Stimulated activated naive B cell treated with anti-CD40 and anti-IgM and Interleukin-4, amounts not matched to agents 10 μg/mL and 1 μg/mL and 100 μg/mL, for 72 hours (primary cell): ENCODE results near the gene RPL11.
A peak's percentile ranks its signal among the peaks of the same experiment; 100 is the strongest.
"Not testable (repeated sequence)": the region's sequence is repeated elsewhere in the genome, so short reads cannot be mapped to it uniquely, and the experiment has no call there.

Experiments used
- ATAC-seq, 2 donors: fragments of 150-1000 bp; cut with Tn5 transposase; replicated peaks; 2 replicates each; pipeline ENCODE4 v1.10.0; 2021; ENCODE audit warnings: moderate library complexity in 1 of 2
- DNase-seq: peaks from one replicate; pipeline ENCODE4 v3.0.0; 2021
- H3K27ac Mint-ChIP-seq: one replicate; pipeline ENCODE4 v1.8.0; 2022; ENCODE audit warnings: mild to moderate bottlenecking, mixed read lengths
- H3K27me3 Mint-ChIP-seq, 2 donors: one replicate each; pipeline ENCODE4 v1.8.0; 2022; ENCODE audit warnings: mixed read lengths in 2 of 2
- H3K36me3 Mint-ChIP-seq, 2 donors: one replicate each; pipeline ENCODE4 v1.8.0; 2022; ENCODE audit warnings: mixed read lengths in 2 of 2, mild to moderate bottlenecking in 1 of 2
- H3K4me1 Mint-ChIP-seq, 2 donors: one replicate each; pipeline ENCODE4 v1.8.0; 2022; ENCODE audit warnings: mixed read lengths in 2 of 2, mild to moderate bottlenecking in 1 of 2
- H3K4me3 Mint-ChIP-seq, 2 donors: one replicate each; pipeline ENCODE4 v1.8.0; 2022; ENCODE audit warnings: mild to moderate bottlenecking in 2 of 2, mixed read lengths in 2 of 2, moderate library complexity in 1 of 2
- H3K9me3 Mint-ChIP-seq, 2 donors: one replicate each; pipeline ENCODE4 v1.8.0; 2022; ENCODE audit warnings: mixed read lengths in 2 of 2, mild to moderate bottlenecking in 1 of 2

The RPL11 gene

GRCh38 chr1:23664837-23665795 lies 26.5 kb upstream of the RPL11 start:
- DNase-seq: no peak
- Mint-ChIP-seq H3K27me3 (peaks cover 0 to 10% of the 10 kb centered on the region in 2 donors), H3K4me1 (peaks cover 2 to 4% of the 10 kb centered on the region in 2 donors), H3K9me3 (no peaks in the 10 kb centered on the region), H3K36me3 (peaks cover 0 to 2% of the 10 kb centered on the region in 2 donors), H3K4me3 (no peak overlapping the region), H3K27ac (peak overlapping the region; percentile 5)
- ATAC-seq: peak; percentile 31 to 52

DNA sequence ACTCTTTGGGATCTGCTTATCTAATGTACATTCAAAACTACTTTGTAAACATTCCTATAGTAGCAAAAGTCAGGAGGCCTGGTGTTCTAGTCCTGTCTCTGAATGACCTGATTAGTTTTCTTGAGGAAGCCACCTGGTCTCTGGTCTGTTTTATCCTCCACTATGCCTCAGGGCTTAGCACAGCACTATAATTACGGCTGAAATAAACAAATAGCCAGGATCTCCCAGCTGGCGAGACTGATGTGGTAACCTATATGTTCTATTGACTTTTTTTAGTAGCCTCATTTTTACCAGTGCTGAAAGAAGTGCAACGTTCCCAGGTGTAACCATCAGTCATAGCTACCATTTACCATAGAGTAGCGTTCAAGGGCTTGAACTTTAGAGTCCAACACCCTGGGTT lies 24.2 kb upstream of the RPL11 start:
- no peak overlapping the region for H3K4me3 Mint-ChIP-seq
- ATAC-seq: no peak

GRCh38 chr1:23670709-23671108 lies 20.9 kb upstream of the RPL11 start:
- H3K4me1 Mint-ChIP-seq: no peaks in the 10 kb centered on the region
- no peak overlapping the region for H3K4me3 Mint-ChIP-seq
- ATAC-seq (no peak), DNase-seq (no peak)
- H3K27ac Mint-ChIP-seq: no peak overlapping the region
- H3K36me3 Mint-ChIP-seq: peaks cover 0 to 2% of the 10 kb centered on the region in 2 donors
- H3K9me3 Mint-ChIP-seq: no peaks in the 10 kb centered on the region
- peaks cover 0 to 20% of the 10 kb centered on the region in 2 donors for H3K27me3 Mint-ChIP-seq

More for the DNA sequence above, 24.2 kb upstream of the RPL11 start:
- H3K9me3 Mint-ChIP-seq: no peaks in the 10 kb centered on the region
- DNase-seq: no peak
- H3K27me3 Mint-ChIP-seq: peaks cover 0 to 13% of the 10 kb centered on the region in 2 donors
- H3K36me3 Mint-ChIP-seq: peaks cover 0 to 2% of the 10 kb centered on the region in 2 donors
- peaks cover 2 to 4% of the 10 kb centered on the region in 2 donors for H3K4me1 Mint-ChIP-seq
- no peak overlapping the region for H3K27ac Mint-ChIP-seq

- Mint-ChIP-seq H3K4me1 (no peaks in the 10 kb centered on the region), H3K9me3 (no peaks in the 10 kb centered on the region), H3K4me3 (no peak overlapping the region), H3K27ac (no peak overlapping the region), H3K36me3 (peaks cover 0 to 2% of the 10 kb centered on the region in 2 donors), H3K27me3 (peaks cover 12 to 28% of the 10 kb centered on the region in 2 donors)
- DNase-seq (no peak), ATAC-seq (no peak)
Observed at GRCh38 chr1:23673086-23673813, 18.4 kb upstream of the RPL11 start.

GRCh38 chr1:23679815-23680214 lies 11.8 kb upstream of the RPL11 start:
- Mint-ChIP-seq H3K27ac (no peak overlapping the region), H3K36me3 (no peaks in the 10 kb centered on the region), H3K4me3 (no peak overlapping the region), H3K9me3 (no peaks in the 10 kb centered on the region), H3K27me3 (peaks cover 26 to 34% of the 10 kb centered on the region in 2 donors), H3K4me1 (peaks cover 0 to under 1% of the 10 kb centered on the region in 2 donors)
- ATAC-seq (no peak), DNase-seq (no peak)

DNA sequence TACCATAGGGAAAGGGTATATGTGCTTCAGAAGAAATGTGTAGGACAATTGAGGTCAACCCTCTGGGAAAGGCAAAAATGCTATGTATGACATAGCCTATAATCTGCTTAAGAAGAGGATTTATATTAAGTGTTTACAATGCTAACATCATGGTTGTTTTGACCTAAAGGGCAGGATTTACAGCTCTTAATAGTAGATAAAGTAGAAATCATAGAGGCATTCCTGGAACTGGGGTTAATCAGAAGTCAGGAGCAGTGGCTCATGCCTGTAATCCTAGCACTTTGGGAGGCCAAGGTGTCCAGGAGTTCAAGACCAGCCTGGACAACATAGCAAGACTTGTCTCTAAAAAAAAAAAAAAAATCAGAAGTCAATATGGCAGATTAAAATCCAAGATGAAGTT lies 8.7 kb upstream of the RPL11 start:
- Mint-ChIP-seq H3K27ac (no peak overlapping the region), H3K4me3 (no peak overlapping the region), H3K36me3 (no peaks in the 10 kb centered on the region), H3K9me3 (peaks cover 0 to under 1% of the 10 kb centered on the region in 2 donors), H3K27me3 (peaks cover 14 to 26% of the 10 kb centered on the region in 2 donors), H3K4me1 (peaks cover 4 to 8% of the 10 kb centered on the region in 2 donors)
- ATAC-seq (no peak), DNase-seq (no peak)

- Mint-ChIP-seq H3K27me3 (peaks cover 13 to 22% of the 10 kb centered on the region in 2 donors), H3K9me3 (peaks cover 0 to 3% of the 10 kb centered on the region in 2 donors), H3K4me3 (no peak overlapping the region), H3K27ac (no peak overlapping the region), H3K36me3 (no peaks in the 10 kb centered on the region), H3K4me1 (peaks cover 4 to 8% of the 10 kb centered on the region in 2 donors)
- ATAC-seq (no peak), DNase-seq (no peak)
Observed at GRCh38 chr1:23684415-23684814, 7.2 kb upstream of the RPL11 start.

GRCh38 chr1:23685197-23685596 lies 6.4 kb upstream of the RPL11 start:
- H3K27ac Mint-ChIP-seq: peak overlapping the region; percentile 78
- H3K4me3 Mint-ChIP-seq, H3K4me1 Mint-ChIP-seq, H3K36me3 Mint-ChIP-seq, DNase-seq, H3K9me3 Mint-ChIP-seq: not testable (repeated sequence)
- peaks cover 8 to 14% of the 10 kb centered on the region in 2 donors for H3K27me3 Mint-ChIP-seq
- ATAC-seq: peak; percentile 71 to 81

DNA sequence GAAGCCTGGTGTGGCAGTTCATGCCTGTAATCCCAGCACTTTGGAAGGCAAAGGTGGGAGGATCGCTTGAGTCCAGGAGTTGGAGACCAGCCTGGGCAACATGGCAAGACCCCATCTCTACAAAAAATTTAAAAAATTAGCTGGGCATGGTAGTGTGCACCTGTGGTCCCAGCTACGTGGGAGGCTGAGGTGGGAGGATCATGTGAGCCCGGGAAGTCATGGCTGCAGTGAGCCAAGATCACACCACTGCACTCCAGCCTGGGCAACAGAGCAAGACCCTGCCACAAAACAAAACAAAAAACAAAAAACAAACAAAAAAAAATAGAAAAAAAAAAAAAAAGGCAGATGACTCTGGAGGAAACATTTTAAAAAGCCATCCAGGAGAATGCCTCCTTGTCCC lies 3.9 kb upstream of the RPL11 start:
- peaks cover 4 to 12% of the 10 kb centered on the region in 2 donors for H3K4me1 Mint-ChIP-seq
- ATAC-seq, DNase-seq, H3K36me3 Mint-ChIP-seq, H3K4me3 Mint-ChIP-seq, H3K27me3 Mint-ChIP-seq, H3K27ac Mint-ChIP-seq, H3K9me3 Mint-ChIP-seq: not testable (repeated sequence)

DNA sequence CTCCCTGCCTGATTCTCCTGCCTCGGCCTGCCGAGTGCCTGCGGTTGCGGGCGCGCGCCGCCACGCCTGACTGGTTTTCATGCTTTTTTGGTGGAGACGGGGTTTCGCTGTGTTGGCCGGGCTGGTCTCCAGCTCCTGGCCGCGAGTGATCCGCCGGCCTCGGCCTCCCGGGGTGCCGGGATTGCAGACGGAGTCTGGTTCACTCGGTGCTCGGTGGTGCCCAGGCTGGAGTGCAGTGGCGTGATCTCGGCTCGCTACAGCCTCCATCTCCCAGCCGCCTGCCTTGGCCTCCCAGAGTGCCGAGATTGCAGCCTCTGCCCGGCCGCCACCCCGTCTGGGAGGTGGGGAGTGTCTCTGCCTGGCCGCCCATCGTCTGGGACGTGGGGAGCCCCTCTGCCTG lies 3.3 kb upstream of the RPL11 start:
- H3K27ac Mint-ChIP-seq, H3K27me3 Mint-ChIP-seq, H3K4me3 Mint-ChIP-seq, ATAC-seq, H3K9me3 Mint-ChIP-seq, DNase-seq: not testable (repeated sequence)
- Mint-ChIP-seq H3K4me1 (peaks cover 4 to 18% of the 10 kb centered on the region in 2 donors), H3K36me3 (peaks cover 10 to 15% of the 10 kb centered on the region in 2 donors)

DNA sequence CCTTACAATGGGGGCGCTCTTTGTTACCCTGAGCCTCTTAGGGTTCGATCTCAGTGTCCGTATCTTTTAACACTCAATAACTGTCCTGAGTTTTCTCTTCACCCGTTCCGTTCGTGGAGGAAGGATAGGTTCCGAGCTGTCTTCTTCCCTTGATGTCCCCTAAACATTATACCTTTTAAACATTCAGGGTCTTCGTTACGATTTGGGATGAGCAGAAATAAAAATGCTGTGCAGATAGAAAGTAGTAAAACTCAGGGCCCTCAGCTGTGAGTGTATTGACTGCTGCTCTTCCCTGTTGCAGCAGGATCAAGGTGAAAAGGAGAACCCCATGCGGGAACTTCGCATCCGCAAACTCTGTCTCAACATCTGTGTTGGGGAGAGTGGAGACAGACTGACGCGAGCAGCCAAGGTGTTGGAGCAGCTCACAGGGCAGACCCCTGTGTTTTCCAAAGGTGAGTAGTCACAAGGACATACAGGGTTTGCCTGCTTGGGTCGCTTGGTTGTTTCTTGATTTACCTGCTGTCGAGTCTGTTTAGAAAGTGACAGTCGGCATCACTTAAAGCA lies 784 bp downstream of the RPL11 start:
- DNase-seq: no peak
- peak overlapping the region; percentile 93 to 97 for H3K4me3 Mint-ChIP-seq
- ATAC-seq: no peak
- H3K9me3 Mint-ChIP-seq: peaks cover 0 to 3% of the 10 kb centered on the region in 2 donors
- peaks cover 30 to 51% of the 10 kb centered on the region in 2 donors for H3K4me1 Mint-ChIP-seq
- peaks cover 45 to 55% of the 10 kb centered on the region in 2 donors for H3K36me3 Mint-ChIP-seq
- H3K27ac Mint-ChIP-seq: peak overlapping the region; percentile 98
- no peaks in the 10 kb centered on the region for H3K27me3 Mint-ChIP-seq

DNA sequence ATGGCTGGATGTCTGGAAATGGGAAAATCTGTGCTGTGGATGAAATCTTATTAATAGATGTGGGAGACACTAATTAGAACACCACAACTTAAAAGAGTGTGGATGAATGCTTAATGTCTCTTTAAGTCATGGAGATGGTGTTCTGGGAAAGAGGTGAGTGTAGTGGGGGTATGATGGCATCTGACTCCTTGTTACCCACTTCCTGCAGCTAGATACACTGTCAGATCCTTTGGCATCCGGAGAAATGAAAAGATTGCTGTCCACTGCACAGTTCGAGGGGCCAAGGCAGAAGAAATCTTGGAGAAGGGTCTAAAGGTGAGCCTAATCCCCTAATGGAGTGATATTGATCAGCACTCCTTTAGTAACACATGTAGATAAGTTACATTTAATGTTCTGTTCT lies 2.0 kb downstream of the RPL11 start:
- DNase-seq (no peak), ATAC-seq (no peak)
- peak overlapping the region; percentile 93 to 97 for H3K4me3 Mint-ChIP-seq
- no peaks in the 10 kb centered on the region for H3K9me3 Mint-ChIP-seq
- peaks cover 36 to 63% of the 10 kb centered on the region in 2 donors for H3K4me1 Mint-ChIP-seq
- H3K36me3 Mint-ChIP-seq: peaks cover 55 to 67% of the 10 kb centered on the region in 2 donors
- H3K27ac Mint-ChIP-seq: peak overlapping the region; percentile 98
- H3K27me3 Mint-ChIP-seq: no peaks in the 10 kb centered on the region

- no peaks in the 10 kb centered on the region for H3K9me3 Mint-ChIP-seq
- peaks cover 36 to 68% of the 10 kb centered on the region in 2 donors for H3K4me1 Mint-ChIP-seq
Observed at GRCh38 chr1:23694371-23694770, 2.8 kb downstream of the RPL11 start.

GRCh38 chr1:23695667-23696066 lies 4.1 kb downstream of the RPL11 start:
- H3K9me3 Mint-ChIP-seq: no peaks in the 10 kb centered on the region
- peaks cover 46 to 81% of the 10 kb centered on the region in 2 donors for H3K4me1 Mint-ChIP-seq
- DNase-seq: no peak
- ATAC-seq: no peak
- peak overlapping the region; percentile 86 for H3K27ac Mint-ChIP-seq
- H3K27me3 Mint-ChIP-seq: no peaks in the 10 kb centered on the region
- H3K4me3 Mint-ChIP-seq: peak overlapping the region; percentile 75 to 97
- H3K36me3 Mint-ChIP-seq: peaks cover 69 to 85% of the 10 kb centered on the region in 2 donors

More at GRCh38 chr1:23694371-23694770, 2.8 kb downstream of the RPL11 start:
- H3K27me3 Mint-ChIP-seq: no peaks in the 10 kb centered on the region
- ATAC-seq (no peak), DNase-seq (no peak)
- H3K36me3 Mint-ChIP-seq: peaks cover 58 to 72% of the 10 kb centered on the region in 2 donors
- H3K27ac Mint-ChIP-seq: peak overlapping the region; percentile 28
- peak overlapping the region; percentile 75 to 97 for H3K4me3 Mint-ChIP-seq
